Measurements from ENCODE around the gene CNTNAP5. TPM values are rescaled to one million over a fixed set of nuclear protein-coding genes. Genes with fewer than 3 reads are reported as not detected.

Gene CNTNAP5
- polyA plus RNA-seq, 4 donors = 0.03 to 0.12 TPM; not detected in 2

DNA sequence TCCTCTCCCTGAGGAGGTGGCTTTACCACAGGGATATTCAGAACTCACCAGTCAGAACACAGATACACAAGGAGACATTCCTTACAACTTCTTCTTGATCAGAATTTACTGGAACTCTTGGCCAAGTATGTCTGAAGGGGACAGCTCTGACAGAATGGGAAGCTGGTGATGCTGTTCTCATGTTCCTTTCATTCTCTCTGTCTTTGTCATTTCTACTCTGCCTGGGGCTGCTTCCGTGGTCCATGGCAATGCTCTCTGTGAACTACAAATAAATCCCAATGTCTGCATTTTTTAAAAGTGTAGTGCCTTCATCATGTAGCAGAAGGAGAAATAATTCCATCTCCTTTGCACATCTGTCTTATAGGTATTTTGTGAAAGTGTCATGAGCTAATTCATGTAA lies 730.3 kb downstream of the CNTNAP5 start:
- H3K9me3 ChIP-seq (ENCODE audit: control insufficient read depth in 2 of 2, insufficient read depth in 1 of 2, low read depth in 1 of 2, low read length in 1 of 2) = no peaks in the 10 kb centered on the region
- no peaks in the 10 kb centered on the region for H3K27me3 ChIP-seq (ENCODE audit: control insufficient read depth in 3 of 3, insufficient read depth in 3 of 3, low read length in 3 of 3)
- 56 to 82% (median 75%) methylated on average over 1 of the region's 1 CpG for WGBS, 3 donors
- DNase-seq (no peak), FAIRE-seq (no peak)
- no peaks in the 10 kb centered on the region for H3K36me3 ChIP-seq (ENCODE audit: control insufficient read depth in 3 of 3, insufficient read depth in 2 of 3, low read depth in 1 of 3, low read length in 3 of 3)
- no peak overlapping the region for H3K4me3 ChIP-seq (ENCODE audit: low read depth in 1 of 3, low read length in 3 of 3)
- no peak overlapping the region for H3K27ac ChIP-seq (ENCODE audit: low read depth in 1 of 3, low read length in 2 of 3)
- no peaks in the 10 kb centered on the region for H3K4me1 ChIP-seq (ENCODE audit: control insufficient read depth in 3 of 3, insufficient read depth in 2 of 3, low read depth in 1 of 3, low read length in 2 of 3)

DNA sequence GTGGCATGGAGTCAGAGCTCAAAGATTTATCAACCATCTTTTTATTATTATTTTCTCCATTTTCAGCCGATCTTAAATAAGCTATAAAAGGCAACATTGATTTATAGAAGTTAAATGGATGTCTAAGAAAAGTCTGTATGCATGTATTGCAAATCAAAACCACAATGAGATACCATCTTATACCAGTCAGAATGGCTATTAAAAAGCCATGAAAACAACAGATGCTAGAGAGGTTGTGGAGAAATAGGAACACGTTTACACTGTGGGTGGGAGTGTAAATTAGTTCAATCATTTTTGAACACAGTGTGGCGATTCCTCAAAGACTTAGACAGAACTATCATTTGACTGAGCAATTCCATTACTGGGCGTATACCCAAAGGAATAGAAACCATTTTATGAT lies 731.0 kb downstream of the CNTNAP5 start:
- H3K36me3 ChIP-seq (ENCODE audit: control insufficient read depth in 3 of 3, insufficient read depth in 2 of 3, low read depth in 1 of 3, low read length in 3 of 3) = no peaks in the 10 kb centered on the region
- DNase-seq (no peak), FAIRE-seq (no peak)
- H3K4me1 ChIP-seq (ENCODE audit: control insufficient read depth in 3 of 3, insufficient read depth in 2 of 3, low read depth in 1 of 3, low read length in 2 of 3) = no peaks in the 10 kb centered on the region
- no peaks in the 10 kb centered on the region for H3K27me3 ChIP-seq (ENCODE audit: control insufficient read depth in 3 of 3, insufficient read depth in 3 of 3, low read length in 3 of 3)
- H3K9me3 ChIP-seq (ENCODE audit: control insufficient read depth in 2 of 2, insufficient read depth in 1 of 2, low read depth in 1 of 2, low read length in 1 of 2) = no peaks in the 10 kb centered on the region
- no peak overlapping the region for H3K4me3 ChIP-seq (ENCODE audit: low read depth in 1 of 3, low read length in 3 of 3)
- no peak overlapping the region for H3K27ac ChIP-seq (ENCODE audit: low read depth in 1 of 3, low read length in 2 of 3)
- WGBS, 3 donors = 64 to 82% (median 75%) methylated on average over 4 of the region's 4 CpGs

DNA sequence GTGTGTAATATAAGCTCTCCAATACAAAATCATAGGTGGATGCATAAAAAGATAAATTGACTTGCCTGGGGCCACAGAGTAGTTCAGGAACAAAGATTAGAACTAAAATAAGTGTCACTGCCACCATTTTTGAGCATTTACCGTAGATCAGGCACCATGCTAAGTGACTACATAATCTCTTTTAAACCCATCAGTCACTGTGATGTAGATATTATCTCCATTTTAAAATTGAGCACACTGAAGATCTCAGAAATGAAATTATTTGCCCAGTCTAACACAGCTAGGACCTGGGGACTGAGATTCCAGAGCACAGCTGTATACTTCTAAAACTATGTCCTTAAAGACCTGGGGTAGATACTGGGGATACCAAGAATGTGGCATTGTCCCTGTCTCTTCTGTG lies 737.3 kb downstream of the CNTNAP5 start:
- 80 to 89% (median 82%) methylated on average over 1 of the region's 1 CpG for WGBS, 3 donors
- no peak overlapping the region for H3K27ac ChIP-seq (ENCODE audit: low read depth in 1 of 3, low read length in 2 of 3)
- no peaks in the 10 kb centered on the region for H3K27me3 ChIP-seq (ENCODE audit: control insufficient read depth in 3 of 3, insufficient read depth in 3 of 3, low read length in 3 of 3)
- no peaks in the 10 kb centered on the region for H3K9me3 ChIP-seq (ENCODE audit: control insufficient read depth in 2 of 2, insufficient read depth in 1 of 2, low read depth in 1 of 2, low read length in 1 of 2)
- H3K4me3 ChIP-seq (ENCODE audit: low read depth in 1 of 3, low read length in 3 of 3) = no peak overlapping the region
- FAIRE-seq = no peak
- H3K4me1 ChIP-seq (ENCODE audit: control insufficient read depth in 3 of 3, insufficient read depth in 2 of 3, low read depth in 1 of 3, low read length in 2 of 3) = no peaks in the 10 kb centered on the region
- DNase-seq = no peak
- H3K36me3 ChIP-seq (ENCODE audit: control insufficient read depth in 3 of 3, insufficient read depth in 2 of 3, low read depth in 1 of 3, low read length in 3 of 3) = no peaks in the 10 kb centered on the region

DNA sequence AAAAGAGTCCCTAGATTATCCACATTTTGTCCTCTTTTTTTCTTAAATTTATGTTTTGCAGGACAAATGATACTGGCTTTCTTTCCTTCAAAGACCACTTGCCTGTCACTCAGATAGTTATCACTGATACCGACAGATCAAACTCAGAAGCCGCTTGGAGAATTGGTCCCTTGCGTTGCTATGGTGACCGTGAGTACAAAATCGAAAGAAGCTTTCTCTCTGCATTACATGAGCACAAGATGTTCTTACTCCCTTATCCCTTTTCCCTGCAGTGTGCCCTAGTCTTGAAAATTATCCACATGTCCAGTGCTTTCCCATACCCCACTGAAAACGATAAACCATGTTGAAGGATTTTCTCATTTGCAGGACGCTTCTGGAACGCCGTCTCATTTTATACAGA lies 738.5 kb downstream of the CNTNAP5 start:
- FAIRE-seq (no peak), DNase-seq (no peak)
- no peaks in the 10 kb centered on the region for H3K4me1 ChIP-seq (ENCODE audit: control insufficient read depth in 3 of 3, insufficient read depth in 2 of 3, low read depth in 1 of 3, low read length in 2 of 3)
- no peaks in the 10 kb centered on the region for H3K9me3 ChIP-seq (ENCODE audit: control insufficient read depth in 2 of 2, insufficient read depth in 1 of 2, low read depth in 1 of 2, low read length in 1 of 2)
- H3K4me3 ChIP-seq (ENCODE audit: low read depth in 1 of 3, low read length in 3 of 3) = no peak overlapping the region
- H3K36me3 ChIP-seq (ENCODE audit: control insufficient read depth in 3 of 3, insufficient read depth in 2 of 3, low read depth in 1 of 3, low read length in 3 of 3) = no peaks in the 10 kb centered on the region
- WGBS, 3 donors = 85% methylated on average over 9 of the region's 9 CpGs
- no peaks in the 10 kb centered on the region for H3K27me3 ChIP-seq (ENCODE audit: control insufficient read depth in 3 of 3, insufficient read depth in 3 of 3, low read length in 3 of 3)
- no peak overlapping the region for H3K27ac ChIP-seq (ENCODE audit: low read depth in 1 of 3, low read length in 2 of 3)

DNA sequence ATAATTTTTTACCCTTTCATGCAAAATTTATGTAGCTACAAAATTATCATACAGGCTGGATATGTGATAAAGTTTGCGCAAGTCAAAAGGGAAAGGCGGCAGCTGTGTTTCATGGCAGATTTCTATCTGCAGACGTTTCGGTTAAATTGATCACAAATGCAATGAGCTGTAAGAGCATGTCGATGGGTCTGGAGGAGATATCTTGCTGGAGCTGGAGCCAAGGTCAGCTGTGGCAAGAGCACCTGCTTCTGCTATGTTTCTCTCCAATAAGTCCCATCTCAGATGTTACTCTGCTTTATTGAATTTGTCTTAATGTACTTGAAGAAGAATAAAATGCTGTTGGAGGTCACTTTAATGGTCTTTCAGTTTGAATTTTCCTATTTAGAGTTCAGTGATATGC lies 749.7 kb downstream of the CNTNAP5 start:
- 81 to 86% (median 85%) methylated on average over 5 of the region's 5 CpGs for WGBS, 3 donors
- no peaks in the 10 kb centered on the region for H3K36me3 ChIP-seq (ENCODE audit: control insufficient read depth in 3 of 3, insufficient read depth in 2 of 3, low read depth in 1 of 3, low read length in 3 of 3)
- no peak overlapping the region for H3K4me3 ChIP-seq (ENCODE audit: low read depth in 1 of 3, low read length in 3 of 3)
- no peak for FAIRE-seq
- H3K27me3 ChIP-seq (ENCODE audit: control insufficient read depth in 3 of 3, insufficient read depth in 3 of 3, low read length in 3 of 3) = no peaks in the 10 kb centered on the region
- H3K27ac ChIP-seq (ENCODE audit: low read depth in 1 of 3, low read length in 2 of 3) = no peak overlapping the region
- H3K4me1 ChIP-seq (ENCODE audit: control insufficient read depth in 3 of 3, insufficient read depth in 2 of 3, low read depth in 1 of 3, low read length in 2 of 3) = no peaks in the 10 kb centered on the region
- no peak for DNase-seq
- H3K9me3 ChIP-seq (ENCODE audit: control insufficient read depth in 2 of 2, insufficient read depth in 1 of 2, low read depth in 1 of 2, low read length in 1 of 2) = no peaks in the 10 kb centered on the region

DNA sequence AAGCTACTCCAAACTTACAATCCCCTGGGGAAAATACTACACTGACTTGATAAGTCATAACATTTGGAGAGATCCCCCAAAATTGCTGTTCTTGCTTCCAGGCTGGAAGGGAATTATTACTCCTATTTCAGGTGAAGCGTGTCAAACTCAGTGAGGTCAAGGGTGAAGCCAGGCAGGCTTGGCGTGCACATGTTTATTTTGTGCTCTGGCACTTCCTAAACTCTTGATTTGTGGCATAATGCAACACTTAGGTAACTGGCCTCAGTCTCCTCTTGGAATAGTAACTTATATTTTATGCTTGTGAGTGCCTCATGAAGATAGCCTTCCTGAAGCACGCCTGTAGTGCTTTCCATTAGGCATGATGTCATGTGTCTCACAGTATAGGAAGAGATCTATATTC lies 751.2 kb downstream of the CNTNAP5 start:
- H3K4me1 ChIP-seq (ENCODE audit: control insufficient read depth in 3 of 3, insufficient read depth in 2 of 3, low read depth in 1 of 3, low read length in 2 of 3) = no peaks in the 10 kb centered on the region
- WGBS, 3 donors = 69 to 84% (median 73%) methylated on average over 3 of the region's 3 CpGs
- no peaks in the 10 kb centered on the region for H3K36me3 ChIP-seq (ENCODE audit: control insufficient read depth in 3 of 3, insufficient read depth in 2 of 3, low read depth in 1 of 3, low read length in 3 of 3)
- no peak for FAIRE-seq
- no peaks in the 10 kb centered on the region for H3K27me3 ChIP-seq (ENCODE audit: control insufficient read depth in 3 of 3, insufficient read depth in 3 of 3, low read length in 3 of 3)
- H3K27ac ChIP-seq (ENCODE audit: low read depth in 1 of 3, low read length in 2 of 3) = no peak overlapping the region
- DNase-seq = no peak
- no peaks in the 10 kb centered on the region for H3K9me3 ChIP-seq (ENCODE audit: control insufficient read depth in 2 of 2, insufficient read depth in 1 of 2, low read depth in 1 of 2, low read length in 1 of 2)
- H3K4me3 ChIP-seq (ENCODE audit: low read depth in 1 of 3, low read length in 3 of 3) = no peak overlapping the region

DNA sequence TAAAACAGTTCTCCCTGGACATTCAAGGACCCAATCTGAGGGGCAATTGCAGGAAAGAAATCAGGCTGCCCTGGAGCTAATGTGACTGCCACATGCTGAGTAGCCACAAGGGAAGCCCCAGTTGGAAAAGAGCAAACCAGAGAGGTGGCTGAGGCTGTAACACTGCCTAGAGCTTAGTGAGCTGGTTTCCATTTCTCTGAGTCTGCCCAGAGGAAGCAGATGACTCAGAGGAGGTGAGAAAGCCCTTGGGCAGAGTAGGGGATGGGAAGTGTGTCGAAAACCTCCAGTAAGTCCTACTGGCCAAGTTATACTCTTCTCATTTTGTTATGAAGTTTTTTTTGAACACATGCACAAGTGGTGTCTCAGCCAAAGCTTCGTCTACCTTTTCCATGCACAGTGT lies 753.0 kb downstream of the CNTNAP5 start:
- no peak overlapping the region for H3K27ac ChIP-seq (ENCODE audit: low read depth in 1 of 3, low read length in 2 of 3)
- H3K4me3 ChIP-seq (ENCODE audit: low read depth in 1 of 3, low read length in 3 of 3) = no peak overlapping the region
- 68 to 88% (median 70%) methylated on average over 2 of the region's 2 CpGs for WGBS, 3 donors
- DNase-seq (no peak), FAIRE-seq (no peak)
- no peaks in the 10 kb centered on the region for H3K4me1 ChIP-seq (ENCODE audit: control insufficient read depth in 3 of 3, insufficient read depth in 2 of 3, low read depth in 1 of 3, low read length in 2 of 3)
- H3K27me3 ChIP-seq (ENCODE audit: control insufficient read depth in 3 of 3, insufficient read depth in 3 of 3, low read length in 3 of 3) = no peaks in the 10 kb centered on the region
- H3K36me3 ChIP-seq (ENCODE audit: control insufficient read depth in 3 of 3, insufficient read depth in 2 of 3, low read depth in 1 of 3, low read length in 3 of 3) = no peaks in the 10 kb centered on the region
- H3K9me3 ChIP-seq (ENCODE audit: control insufficient read depth in 2 of 2, insufficient read depth in 1 of 2, low read depth in 1 of 2, low read length in 1 of 2) = no peaks in the 10 kb centered on the region

DNA sequence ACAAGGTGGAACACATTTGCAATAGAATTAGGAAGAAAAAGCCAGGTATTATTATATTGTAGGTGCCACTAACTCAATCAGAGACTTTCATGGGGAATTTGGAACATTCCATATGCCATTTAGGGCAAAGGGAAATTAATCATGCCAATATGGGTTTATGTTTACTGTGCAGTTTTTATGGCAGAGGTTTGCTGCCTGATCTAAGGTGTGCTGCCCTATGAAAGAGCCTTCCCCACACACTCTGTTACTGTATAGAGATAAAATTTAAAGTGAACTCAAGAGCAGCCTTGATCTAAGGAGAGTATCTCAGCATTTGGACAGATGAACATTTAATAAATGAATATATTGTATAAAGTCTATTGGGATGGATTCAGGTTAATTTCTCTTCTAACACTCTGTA lies 771.6 kb downstream of the CNTNAP5 start:
- FAIRE-seq = no peak
- no peak for DNase-seq

DNA sequence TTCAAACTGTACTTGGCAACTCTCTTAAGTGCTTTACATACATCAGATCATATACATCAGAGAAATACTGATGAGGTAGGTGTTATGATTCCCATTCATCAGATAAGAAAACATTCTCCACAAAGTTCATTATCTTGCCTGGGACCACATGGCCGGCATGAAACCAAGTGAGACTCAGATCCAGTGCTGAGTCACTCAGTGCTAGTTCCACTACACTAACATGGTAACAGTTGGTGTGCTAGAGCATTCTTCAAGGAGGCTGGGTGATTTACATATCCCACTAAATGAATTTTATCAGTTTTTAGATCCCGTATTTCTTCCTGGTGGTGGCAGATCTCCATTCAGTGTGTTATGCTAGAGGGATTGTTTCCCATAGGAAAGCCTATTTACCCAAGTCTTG lies 772.0 kb downstream of the CNTNAP5 start:
- no peak overlapping the region for H3K4me3 ChIP-seq (ENCODE audit: low read depth in 1 of 3, low read length in 3 of 3)
- H3K36me3 ChIP-seq (ENCODE audit: control insufficient read depth in 3 of 3, insufficient read depth in 2 of 3, low read depth in 1 of 3, low read length in 3 of 3) = no peaks in the 10 kb centered on the region
- FAIRE-seq (no peak), DNase-seq (no peak)
- no peaks in the 10 kb centered on the region for H3K27me3 ChIP-seq (ENCODE audit: control insufficient read depth in 3 of 3, insufficient read depth in 3 of 3, low read length in 3 of 3)
- WGBS, 3 donors = 59 to 87% (median 67%) methylated on average over 2 of the region's 2 CpGs
- no peaks in the 10 kb centered on the region for H3K4me1 ChIP-seq (ENCODE audit: control insufficient read depth in 3 of 3, insufficient read depth in 2 of 3, low read depth in 1 of 3, low read length in 2 of 3)
- no peaks in the 10 kb centered on the region for H3K9me3 ChIP-seq (ENCODE audit: control insufficient read depth in 2 of 2, insufficient read depth in 1 of 2, low read depth in 1 of 2, low read length in 1 of 2)
- H3K27ac ChIP-seq (ENCODE audit: low read depth in 1 of 3, low read length in 2 of 3) = no peak overlapping the region

More for the DNA sequence above, 771.6 kb downstream of the CNTNAP5 start:
- Histone ChIP-seq H3K4me1 (ENCODE audit: control insufficient read depth in 3 of 3, insufficient read depth in 2 of 3, low read depth in 1 of 3, low read length in 2 of 3) (no peaks in the 10 kb centered on the region), H3K9me3 (ENCODE audit: control insufficient read depth in 2 of 2, insufficient read depth in 1 of 2, low read depth in 1 of 2, low read length in 1 of 2) (no peaks in the 10 kb centered on the region), H3K27me3 (ENCODE audit: control insufficient read depth in 3 of 3, insufficient read depth in 3 of 3, low read length in 3 of 3) (no peaks in the 10 kb centered on the region), H3K27ac (ENCODE audit: low read depth in 1 of 3, low read length in 2 of 3) (no peak overlapping the region), H3K4me3 (ENCODE audit: low read depth in 1 of 3, low read length in 3 of 3) (no peak overlapping the region), H3K36me3 (ENCODE audit: control insufficient read depth in 3 of 3, insufficient read depth in 2 of 3, low read depth in 1 of 3, low read length in 3 of 3) (no peaks in the 10 kb centered on the region)
